Mesenchymal stem cell (in vitro differentiated cells and primary cell): ENCODE results near the gene ZBTB49.

Experiments
- DNase-seq: peaks from one replicate; pipeline ENCODE4 v3.0.0-alpha.2; 2013
- H2AFZ ChIP-seq: one replicate; pipeline ENCODE4 v1.6.1; 2013; ENCODE audit warnings: low read depth, mild to moderate bottlenecking, control low read depth, inconsistent platforms, low read length, moderate library complexity
- H2AK5ac ChIP-seq: 2 replicates; pipeline ENCODE4 v1.6.1; 2013; ENCODE audit warnings: low read length, moderate library complexity, mild to moderate bottlenecking, inconsistent platforms; ENCODE audit not compliant: severe bottlenecking
- H2BK120ac ChIP-seq: one replicate; pipeline ENCODE4 v1.6.1; 2013; ENCODE audit warnings: low read depth, mild to moderate bottlenecking, inconsistent platforms, low read length, moderate library complexity
- H2BK12ac ChIP-seq, 2 experiments: one replicate each; pipeline ENCODE4 v1.6.1; 2013; ENCODE audit warnings: inconsistent platforms in 2 of 2, low read length in 2 of 2, mild to moderate bottlenecking in 2 of 2, moderate library complexity in 2 of 2, control low read depth in 1 of 2
- H2BK15ac ChIP-seq: one replicate; pipeline ENCODE4 v1.6.1; 2013; ENCODE audit warnings: mild to moderate bottlenecking, low read depth, inconsistent platforms; ENCODE audit not compliant: poor library complexity, severe bottlenecking
- H2BK5ac ChIP-seq: 2 replicates; pipeline ENCODE4 v1.6.1; 2013; ENCODE audit warnings: low read depth, mild to moderate bottlenecking, low read length, control low read depth, inconsistent platforms; ENCODE audit not compliant: poor library complexity, severe bottlenecking
- H3K14ac ChIP-seq, 2 experiments: one replicate each; pipeline ENCODE4 v1.6.1; 2013; ENCODE audit warnings: inconsistent platforms in 2 of 2, low read length in 2 of 2, control low read depth in 1 of 2, mild to moderate bottlenecking in 1 of 2, moderate library complexity in 1 of 2
- H3K18ac ChIP-seq, 2 experiments: one replicate each; pipeline ENCODE4 v1.6.1; 2013; ENCODE audit warnings: inconsistent platforms in 2 of 2, low read length in 2 of 2, control low read depth in 1 of 2, low read depth in 1 of 2, mild to moderate bottlenecking in 1 of 2
- H3K23ac ChIP-seq, 2 experiments: one replicate each; pipeline ENCODE4 v1.6.1; 2013; ENCODE audit warnings: inconsistent platforms in 2 of 2, low read length in 2 of 2, mild to moderate bottlenecking in 2 of 2, moderate library complexity in 2 of 2, control low read depth in 1 of 2
- H3K27ac ChIP-seq: 2 replicates; pipeline ENCODE4 v1.5.1; 2013; ENCODE audit warnings: mild to moderate bottlenecking, moderate library complexity, low read length, control low read depth, inconsistent platforms; ENCODE audit not compliant: poor library complexity, severe bottlenecking
- H3K27me3 ChIP-seq, 2 experiments: 2 replicates each; pipeline versions ENCODE4 v1.6.1 to v1.7.0; 2013; ENCODE audit warnings: low read length in 2 of 2, mild to moderate bottlenecking in 2 of 2, moderate library complexity in 2 of 2, control low read depth in 1 of 2, inconsistent platforms in 1 of 2; ENCODE audit not compliant: control insufficient read depth in 1 of 2, insufficient read depth in 1 of 2
- H3K36me3 ChIP-seq, 2 experiments: 2 replicates each; pipeline versions ENCODE4 v1.6.1 to v1.7.0; 2013; ENCODE audit warnings: low read length in 2 of 2, control low read depth in 1 of 2, inconsistent platforms in 1 of 2, low read depth in 1 of 2, mild to moderate bottlenecking in 1 of 2; ENCODE audit not compliant: insufficient read depth in 2 of 2, control insufficient read depth in 1 of 2
- H3K4ac ChIP-seq, 2 experiments: one replicate each; pipeline ENCODE4 v1.6.1; 2013; ENCODE audit warnings: inconsistent platforms in 2 of 2, low read length in 2 of 2, mild to moderate bottlenecking in 2 of 2, moderate library complexity in 2 of 2, control low read depth in 1 of 2, low read depth in 1 of 2
- H3K4me1 ChIP-seq: 2 replicates; pipeline ENCODE4 v1.6.1; 2013; ENCODE audit warnings: low read depth, low read length, control low read depth; ENCODE audit not compliant: control insufficient read depth, insufficient read depth
- H3K4me2 ChIP-seq: 2 replicates; pipeline ENCODE4 v1.6.1; 2013; ENCODE audit warnings: low read length, mild to moderate bottlenecking, inconsistent platforms; ENCODE audit not compliant: poor library complexity, severe bottlenecking
- H3K4me3 ChIP-seq, 2 experiments: 2 replicates each; pipeline versions ENCODE4 v1.5.1 to v1.7.0; 2013; ENCODE audit warnings: low read length in 2 of 2, mild to moderate bottlenecking in 2 of 2, control low read depth in 1 of 2, low read depth in 1 of 2; ENCODE audit not compliant: insufficient read depth in 1 of 2
- H3K79me1 ChIP-seq: replicated peaks from 2 replicates; pipeline ENCODE4 v1.6.1; 2013; ENCODE audit warnings: mild to moderate bottlenecking, control low read depth, low read length, inconsistent platforms; ENCODE audit not compliant: poor library complexity, severe bottlenecking
- H3K9ac ChIP-seq: 2 replicates; pipeline ENCODE4 v1.7.0; 2013; ENCODE audit warnings: mild to moderate bottlenecking, low read length, moderate library complexity
- H3K9me3 ChIP-seq: 2 replicates; pipeline ENCODE4 v1.7.0; 2013; ENCODE audit warnings: mild to moderate bottlenecking, low read length; ENCODE audit not compliant: control insufficient read depth
- H4K8ac ChIP-seq: one replicate; pipeline ENCODE4 v1.6.1; 2013; ENCODE audit warnings: inconsistent platforms, mild to moderate bottlenecking, low read length, moderate library complexity
- H4K91ac ChIP-seq: one replicate; pipeline ENCODE4 v1.6.1; 2013; ENCODE audit warnings: mild to moderate bottlenecking, low read length, inconsistent platforms
- WGBS: methylation state at CpG from one replicate; pipeline ENCODE4 v1.1.7; 2013; ENCODE audit warnings: mixed read lengths; 5-methylcytosine and 5-hydroxymethylcytosine counted together

The ZBTB49 gene

GRCh38 chr4:4296283-4296846 lies 6.3 kb downstream of the ZBTB49 start:
- Histone ChIP-seq H3K79me1 (peaks cover 49% of the 10 kb centered on the region), H4K91ac (no peak overlapping the region), H2BK120ac (no peak overlapping the region), H3K4ac (no peak overlapping the region), H3K4me1 (peaks cover 1% of the 10 kb centered on the region), H2BK15ac (no peak overlapping the region), H3K23ac (no peak overlapping the region), H3K27ac (no peak overlapping the region), H3K9ac (no peak overlapping the region), H3K36me3 (peaks cover 4 to 25% of the 10 kb centered on the region in 2 experiments), H3K27me3 (no peaks in the 10 kb centered on the region), H3K4me3 (no peak overlapping the region), H2AFZ (no peak overlapping the region), H4K8ac (no peak overlapping the region), H2BK5ac (no peak overlapping the region), H2AK5ac (no peak overlapping the region), H2BK12ac (no peak overlapping the region), H3K18ac (no peak overlapping the region), H3K4me2 (no peak overlapping the region), H3K14ac (no peak overlapping the region), H3K9me3 (no peaks in the 10 kb centered on the region)
- 96% methylated on average over 5 of the region's 5 CpGs for WGBS
- no peak for DNase-seq

DNA sequence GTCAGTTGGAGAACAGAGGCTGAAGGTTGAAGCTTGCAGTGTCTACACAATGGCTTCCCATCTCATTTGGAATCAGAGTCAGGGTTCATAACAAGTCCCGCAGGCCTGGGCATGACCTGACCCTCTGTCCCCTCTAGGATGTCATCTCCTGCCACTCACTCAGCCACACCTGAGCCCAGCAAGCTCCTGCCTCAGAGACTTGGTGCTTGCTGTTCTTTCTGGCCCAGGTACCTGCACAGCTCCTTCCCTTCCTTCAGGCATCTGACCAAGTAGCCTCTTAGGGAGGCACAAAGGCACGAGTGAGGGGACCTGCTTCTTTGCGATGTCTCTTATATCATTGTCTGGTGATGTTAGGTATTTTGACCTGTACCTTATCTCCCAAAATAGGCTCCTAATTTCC lies 9.0 kb downstream of the ZBTB49 start:
- H2AFZ ChIP-seq, result no peak overlapping the region
- no peak overlapping the region for H3K4me3 ChIP-seq
- H2BK5ac ChIP-seq, result no peak overlapping the region
- DNase-seq, result no peak
- H3K27ac ChIP-seq, result no peak overlapping the region
- no peak overlapping the region for H3K14ac ChIP-seq
- no peak overlapping the region for H2BK15ac ChIP-seq
- no peak overlapping the region for H3K4me2 ChIP-seq
- peaks cover 40% of the 10 kb centered on the region for H3K79me1 ChIP-seq
- no peak overlapping the region for H4K91ac ChIP-seq
- H3K23ac ChIP-seq, result no peak overlapping the region
- no peak overlapping the region for H2BK120ac ChIP-seq
- H3K27me3 ChIP-seq, result no peaks in the 10 kb centered on the region
- H3K36me3 ChIP-seq, result peaks cover 14 to 38% of the 10 kb centered on the region in 2 experiments
- WGBS, result 88% methylated on average over 1 of the region's 3 CpGs
- no peaks in the 10 kb centered on the region for H3K9me3 ChIP-seq
- H2BK12ac ChIP-seq, result no peak overlapping the region
- no peak overlapping the region for H4K8ac ChIP-seq
- no peak overlapping the region for H3K9ac ChIP-seq
- H3K4ac ChIP-seq, result no peak overlapping the region
- H3K18ac ChIP-seq, result no peak overlapping the region
- no peak overlapping the region for H2AK5ac ChIP-seq
- peaks cover 1% of the 10 kb centered on the region for H3K4me1 ChIP-seq

DNA sequence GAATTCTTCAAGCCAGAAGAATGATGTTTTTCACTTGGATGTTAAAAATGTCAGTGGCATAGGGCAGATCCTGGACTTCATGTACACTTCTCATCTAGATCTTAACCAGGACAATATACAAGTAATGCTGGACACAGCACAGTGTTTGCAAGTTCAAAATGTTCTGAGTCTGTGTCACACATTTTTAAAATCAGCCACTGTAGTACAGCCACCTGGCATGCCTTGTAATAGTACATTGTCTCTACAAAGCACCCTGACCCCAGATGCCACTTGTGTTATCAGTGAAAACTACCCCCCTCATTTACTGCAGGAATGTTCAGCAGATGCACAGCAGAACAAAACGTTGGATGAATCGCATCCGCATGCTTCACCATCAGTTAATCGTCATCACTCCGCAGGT lies 11.9 kb downstream of the ZBTB49 start:
- Histone ChIP-seq H2BK15ac (no peak overlapping the region), H3K79me1 (peaks cover 33% of the 10 kb centered on the region), H3K4me3 (no peak overlapping the region), H2BK120ac (no peak overlapping the region), H3K14ac (no peak overlapping the region), H2BK12ac (no peak overlapping the region), H3K9ac (no peak overlapping the region), H2BK5ac (no peak overlapping the region), H3K23ac (no peak overlapping the region), H4K8ac (no peak overlapping the region), H3K4ac (no peak overlapping the region), H3K9me3 (no peaks in the 10 kb centered on the region), H2AFZ (no peak overlapping the region), H3K18ac (no peak overlapping the region), H3K27ac (no peak overlapping the region), H3K4me2 (no peak overlapping the region), H4K91ac (no peak overlapping the region), H2AK5ac (no peak overlapping the region), H3K27me3 (no peaks in the 10 kb centered on the region), H3K4me1 (peaks cover 1% of the 10 kb centered on the region), H3K36me3 (peaks cover 22 to 57% of the 10 kb centered on the region in 2 experiments)
- 95% methylated on average over 5 of the region's 5 CpGs for WGBS
- DNase-seq, result no peak

DNA sequence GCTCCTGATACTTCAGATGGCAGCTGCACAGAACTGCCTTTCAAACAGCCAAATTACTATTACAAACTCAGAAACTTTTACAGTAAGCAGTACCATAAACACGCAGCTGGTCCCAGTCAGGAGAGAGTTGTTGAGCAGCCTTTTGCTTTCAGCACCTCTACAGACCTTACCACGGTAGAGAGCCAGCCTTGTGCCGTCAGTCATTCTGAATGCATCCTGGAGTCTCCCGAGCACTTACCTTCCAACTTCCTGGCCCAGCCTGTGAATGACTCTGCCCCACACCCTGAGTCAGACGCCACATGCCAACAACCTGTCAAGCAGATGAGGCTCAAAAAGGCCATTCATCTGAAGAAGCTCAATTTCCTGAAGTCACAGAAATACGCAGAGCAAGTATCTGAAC lies 12.4 kb downstream of the ZBTB49 start:
- no peak overlapping the region for H3K27ac ChIP-seq
- DNase-seq, result no peak
- no peaks in the 10 kb centered on the region for H3K9me3 ChIP-seq
- no peaks in the 10 kb centered on the region for H3K27me3 ChIP-seq
- no peak overlapping the region for H3K4ac ChIP-seq
- 64% methylated on average over 6 of the region's 6 CpGs for WGBS
- H3K4me3 ChIP-seq, result no peak overlapping the region
- H3K4me1 ChIP-seq, result peaks cover 1% of the 10 kb centered on the region
- H2BK5ac ChIP-seq, result no peak overlapping the region
- H2BK12ac ChIP-seq, result no peak overlapping the region
- H3K23ac ChIP-seq, result no peak overlapping the region
- H2AK5ac ChIP-seq, result no peak overlapping the region
- H4K8ac ChIP-seq, result no peak overlapping the region
- peaks cover 35% of the 10 kb centered on the region for H3K79me1 ChIP-seq
- no peak overlapping the region for H2BK120ac ChIP-seq
- no peak overlapping the region for H3K14ac ChIP-seq
- H3K18ac ChIP-seq, result no peak overlapping the region
- H2AFZ ChIP-seq, result no peak overlapping the region
- H3K9ac ChIP-seq, result no peak overlapping the region
- H4K91ac ChIP-seq, result no peak overlapping the region
- peaks cover 26 to 61% of the 10 kb centered on the region in 2 experiments for H3K36me3 ChIP-seq
- H2BK15ac ChIP-seq, result no peak overlapping the region
- no peak overlapping the region for H3K4me2 ChIP-seq
